ENCODE measurements around the gene RBBP6.

Gene RBBP6

GRCh38 chr16:24544640-24545039, 5.3 kb downstream of the RBBP6 start:
- no peaks in the 10 kb centered on the region for H3K9me3 ChIP-seq (ENCODE audit: insufficient read depth, low read length)
- no peaks in the 10 kb centered on the region for H3K27me3 ChIP-seq (ENCODE audit: insufficient read depth, insufficient read length)
- H3K36me3 ChIP-seq (ENCODE audit: insufficient read depth, insufficient read length, low read length): peaks cover 71% of the 10 kb centered on the region
- H3K4me1 ChIP-seq (ENCODE audit: insufficient read depth, insufficient read length): no peaks in the 10 kb centered on the region
- TF ChIP-seq YY1 (IDR thresholded peaks at IDR 0.05; ENCODE audit: insufficient read depth, insufficient read length) (no peak), SUZ12 (IDR thresholded peaks at IDR 0.05; ENCODE audit: extremely low read depth, insufficient read depth, insufficient read length) (no peak), ZNF274 (IDR thresholded peaks at IDR 0.05; ENCODE audit: low read depth, low read length) (no peak)
- no peak for DNase-seq (ENCODE audit: low read depth, low spot score)
- H3K9ac ChIP-seq (ENCODE audit: insufficient read length, low read depth): no peak overlapping the region
- H3K4me3 ChIP-seq (ENCODE audit: insufficient read length, low read depth): no peak overlapping the region

- H3K4me3 ChIP-seq (ENCODE audit: insufficient read length, low read depth): no peak overlapping the region
Observed at GRCh38 chr16:24550295-24550694, 10.9 kb downstream of the RBBP6 start.

DNA sequence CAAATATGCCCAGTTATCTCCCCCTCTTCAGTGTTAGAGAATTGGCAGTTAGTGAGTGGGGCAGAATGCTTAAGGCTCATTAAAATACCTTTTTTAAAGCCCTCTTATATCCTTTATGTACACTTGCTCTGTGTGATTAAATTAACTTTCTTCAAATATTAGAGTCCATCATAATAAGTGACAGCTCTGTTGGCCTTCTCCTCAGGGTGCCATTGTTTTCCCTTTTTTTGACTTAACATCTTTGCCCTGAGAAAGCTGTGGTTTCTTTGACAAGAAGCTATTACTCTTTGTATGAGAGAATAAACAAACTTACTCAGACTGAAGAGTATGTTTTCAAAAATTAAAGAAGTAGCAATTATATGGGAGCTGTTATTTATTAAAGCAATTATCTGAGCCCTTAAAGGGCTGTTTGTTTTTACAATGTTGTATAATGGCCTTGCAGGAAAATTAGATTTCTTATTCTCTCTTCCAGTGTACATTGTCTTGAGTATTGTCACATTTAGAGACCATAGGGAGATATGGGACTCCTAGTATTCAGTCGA, 13.4 kb downstream of the RBBP6 start:
- TF ChIP-seq YY1 (IDR thresholded peaks at IDR 0.05; ENCODE audit: insufficient read depth, insufficient read length) (no peak), ZNF274 (IDR thresholded peaks at IDR 0.05; ENCODE audit: low read depth, low read length) (no peak), SUZ12 (IDR thresholded peaks at IDR 0.05; ENCODE audit: extremely low read depth, insufficient read depth, insufficient read length) (no peak)
- Histone ChIP-seq H3K4me3 (ENCODE audit: insufficient read length, low read depth) (no peak overlapping the region), H3K4me1 (ENCODE audit: insufficient read depth, insufficient read length) (no peaks in the 10 kb centered on the region), H3K9me3 (ENCODE audit: insufficient read depth, low read length) (no peaks in the 10 kb centered on the region), H3K27me3 (ENCODE audit: insufficient read depth, insufficient read length) (no peaks in the 10 kb centered on the region), H3K36me3 (ENCODE audit: insufficient read depth, insufficient read length, low read length) (peaks cover 64% of the 10 kb centered on the region), H3K9ac (ENCODE audit: insufficient read length, low read depth) (no peak overlapping the region)
- no peak for DNase-seq (ENCODE audit: low read depth, low spot score)

More at GRCh38 chr16:24550295-24550694, 10.9 kb downstream of the RBBP6 start:
- Histone ChIP-seq H3K4me1 (ENCODE audit: insufficient read depth, insufficient read length) (no peaks in the 10 kb centered on the region), H3K9ac (ENCODE audit: insufficient read length, low read depth) (no peak overlapping the region), H3K36me3 (ENCODE audit: insufficient read depth, insufficient read length, low read length) (peaks cover 69% of the 10 kb centered on the region), H3K9me3 (ENCODE audit: insufficient read depth, low read length) (no peaks in the 10 kb centered on the region), H3K27me3 (ENCODE audit: insufficient read depth, insufficient read length) (no peaks in the 10 kb centered on the region)
- no peak for DNase-seq (ENCODE audit: low read depth, low spot score)
- no peak for TF ChIP-seq YY1 (IDR thresholded peaks at IDR 0.05; ENCODE audit: insufficient read depth, insufficient read length)
- TF ChIP-seq ZNF274 (IDR thresholded peaks at IDR 0.05; ENCODE audit: low read depth, low read length): no peak
- no peak for TF ChIP-seq SUZ12 (IDR thresholded peaks at IDR 0.05; ENCODE audit: extremely low read depth, insufficient read depth, insufficient read length)

DNA sequence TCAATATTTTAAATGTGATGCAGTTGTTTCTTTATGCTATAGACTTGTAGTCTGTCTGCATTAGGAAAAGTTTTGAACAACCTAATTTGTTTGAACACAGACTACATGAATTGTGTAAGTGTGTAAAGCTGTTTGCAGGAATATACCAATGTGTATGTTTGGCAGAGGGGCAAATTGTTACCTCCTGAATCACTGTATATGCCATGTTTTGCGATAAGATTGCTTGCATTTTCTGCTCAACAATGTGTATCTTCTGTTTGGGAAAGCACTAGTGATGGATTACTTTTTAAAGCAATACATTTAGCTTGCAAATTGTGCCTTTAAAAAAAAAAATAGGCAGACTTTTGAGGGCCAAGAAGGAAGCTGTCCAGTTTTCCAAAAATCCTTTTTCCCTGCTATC, 14.6 kb downstream of the RBBP6 start:
- H3K9ac ChIP-seq (ENCODE audit: insufficient read length, low read depth): no peak overlapping the region
- no peaks in the 10 kb centered on the region for H3K9me3 ChIP-seq (ENCODE audit: insufficient read depth, low read length)
- no peak overlapping the region for H3K4me3 ChIP-seq (ENCODE audit: insufficient read length, low read depth)
- no peaks in the 10 kb centered on the region for H3K27me3 ChIP-seq (ENCODE audit: insufficient read depth, insufficient read length)
- TF ChIP-seq ZNF274 (IDR thresholded peaks at IDR 0.05; ENCODE audit: low read depth, low read length): no peak
- TF ChIP-seq SUZ12 (IDR thresholded peaks at IDR 0.05; ENCODE audit: extremely low read depth, insufficient read depth, insufficient read length): no peak
- no peak for TF ChIP-seq YY1 (IDR thresholded peaks at IDR 0.05; ENCODE audit: insufficient read depth, insufficient read length)
- DNase-seq (ENCODE audit: low read depth, low spot score): no peak
- H3K36me3 ChIP-seq (ENCODE audit: insufficient read depth, insufficient read length, low read length): peaks cover 62% of the 10 kb centered on the region
- H3K4me1 ChIP-seq (ENCODE audit: insufficient read depth, insufficient read length): no peaks in the 10 kb centered on the region

- Histone ChIP-seq H3K27me3 (ENCODE audit: insufficient read depth, insufficient read length) (no peaks in the 10 kb centered on the region), H3K4me1 (ENCODE audit: insufficient read depth, insufficient read length) (no peaks in the 10 kb centered on the region), H3K9me3 (ENCODE audit: insufficient read depth, low read length) (no peaks in the 10 kb centered on the region), H3K36me3 (ENCODE audit: insufficient read depth, insufficient read length, low read length) (peaks cover 59% of the 10 kb centered on the region), H3K9ac (ENCODE audit: insufficient read length, low read depth) (no peak overlapping the region), H3K4me3 (ENCODE audit: insufficient read length, low read depth) (no peak overlapping the region)
- DNase-seq (ENCODE audit: low read depth, low spot score): no peak
- no peak for TF ChIP-seq SUZ12 (IDR thresholded peaks at IDR 0.05; ENCODE audit: extremely low read depth, insufficient read depth, insufficient read length)
- no peak for TF ChIP-seq YY1 (IDR thresholded peaks at IDR 0.05; ENCODE audit: insufficient read depth, insufficient read length)
- TF ChIP-seq ZNF274 (IDR thresholded peaks at IDR 0.05; ENCODE audit: low read depth, low read length): no peak
Observed at GRCh38 chr16:24555346-24555872, 16.0 kb downstream of the RBBP6 start.

GRCh38 chr16:24562811-24563210, 23.4 kb downstream of the RBBP6 start:
- Histone ChIP-seq H3K27me3 (ENCODE audit: insufficient read depth, insufficient read length) (no peaks in the 10 kb centered on the region), H3K4me1 (ENCODE audit: insufficient read depth, insufficient read length) (no peaks in the 10 kb centered on the region), H3K9me3 (ENCODE audit: insufficient read depth, low read length) (no peaks in the 10 kb centered on the region), H3K4me3 (ENCODE audit: insufficient read length, low read depth) (no peak overlapping the region), H3K36me3 (ENCODE audit: insufficient read depth, insufficient read length, low read length) (peaks cover 95% of the 10 kb centered on the region), H3K9ac (ENCODE audit: insufficient read length, low read depth) (no peak overlapping the region)
- TF ChIP-seq SUZ12 (IDR thresholded peaks at IDR 0.05; ENCODE audit: extremely low read depth, insufficient read depth, insufficient read length) (no peak), YY1 (IDR thresholded peaks at IDR 0.05; ENCODE audit: insufficient read depth, insufficient read length) (no peak), ZNF274 (IDR thresholded peaks at IDR 0.05; ENCODE audit: low read depth, low read length) (no peak)
- no peak for DNase-seq (ENCODE audit: low read depth, low spot score)

DNA sequence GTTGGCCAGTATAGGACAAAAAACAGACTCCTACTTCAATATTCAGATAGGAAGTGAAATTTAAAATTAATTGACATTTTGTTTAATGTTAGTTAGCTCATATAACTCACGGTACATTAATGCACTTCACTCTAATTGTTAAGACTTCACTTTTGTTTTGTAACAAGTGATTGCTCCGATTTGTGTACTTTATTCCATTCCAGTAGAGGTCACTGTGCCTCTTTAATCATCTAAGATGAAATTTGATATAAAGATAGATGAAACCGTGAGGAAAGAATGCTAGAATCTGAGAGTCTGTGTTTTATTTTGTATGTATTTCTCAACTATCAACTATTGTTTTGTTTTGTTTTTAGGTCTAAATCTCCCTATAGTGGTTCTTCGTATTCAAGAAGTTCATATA, 29.0 kb downstream of the RBBP6 start:
- H3K27me3 ChIP-seq (ENCODE audit: insufficient read depth, insufficient read length): no peaks in the 10 kb centered on the region
- no peak overlapping the region for H3K4me3 ChIP-seq (ENCODE audit: insufficient read length, low read depth)
- H3K9ac ChIP-seq (ENCODE audit: insufficient read length, low read depth): no peak overlapping the region
- peaks cover 46% of the 10 kb centered on the region for H3K9me3 ChIP-seq (ENCODE audit: insufficient read depth, low read length)
- DNase-seq (ENCODE audit: low read depth, low spot score): no peak
- H3K4me1 ChIP-seq (ENCODE audit: insufficient read depth, insufficient read length): no peaks in the 10 kb centered on the region
- H3K36me3 ChIP-seq (ENCODE audit: insufficient read depth, insufficient read length, low read length): peaks cover 95% of the 10 kb centered on the region
- TF ChIP-seq SUZ12 (IDR thresholded peaks at IDR 0.05; ENCODE audit: extremely low read depth, insufficient read depth, insufficient read length) (no peak), YY1 (IDR thresholded peaks at IDR 0.05; ENCODE audit: insufficient read depth, insufficient read length) (no peak), ZNF274 (IDR thresholded peaks at IDR 0.05; ENCODE audit: low read depth, low read length) (no peak)

Data from NT2/D1 (cell line).